Calu3 (cell line): Measurements from ENCODE around the gene GPR32. TPM values are rescaled to one million over a fixed set of nuclear protein-coding genes. Genes with fewer than 3 reads are reported as not detected.
"Not testable (repeated sequence)": the region's sequence is repeated elsewhere in the genome, so short reads cannot be mapped to it uniquely, and the experiment has no call there.

Experiments
- BruUV-seq: library from RNA; stranded (reverse); fragments of 400-500 nt; replicated peaks from 2 replicates; lab custom pipeline; 2021; lab: Mats Ljungman, UMichigan
- CTCF ChIA-PET: fragments of 300-600 bp; sonication (Branson Sonifier 250); formaldehyde crosslinking; loops from one replicate; lab custom pipeline; 2022; ENCODE audit warnings: antibody characterized with exemption; lab: Charles Lee
- DNase-seq: peaks from one replicate; pipeline ENCODE4 v3.0.0; 2022
- H3K27ac Mint-ChIP-seq: one replicate; pipeline ENCODE4 v1.8.0; 2022; ENCODE audit warnings: mixed read lengths; ENCODE audit not compliant: unreplicated experiment
- H3K27me3 Mint-ChIP-seq: one replicate; pipeline ENCODE4 v1.8.0; 2022; ENCODE audit warnings: mixed read lengths; ENCODE audit not compliant: unreplicated experiment
- H3K36me3 Mint-ChIP-seq: one replicate; pipeline ENCODE4 v1.8.0; 2022; ENCODE audit warnings: mild to moderate bottlenecking, moderate library complexity, mixed read lengths; ENCODE audit not compliant: insufficient read depth, unreplicated experiment
- H3K4me1 Mint-ChIP-seq: one replicate; pipeline ENCODE4 v1.8.0; 2022; ENCODE audit warnings: mild to moderate bottlenecking, low read depth, mixed read lengths; ENCODE audit not compliant: unreplicated experiment
- H3K4me3 Mint-ChIP-seq: one replicate; pipeline ENCODE4 v1.8.0; 2022; ENCODE audit warnings: mild to moderate bottlenecking, low read depth, moderate library complexity, mixed read lengths; ENCODE audit not compliant: unreplicated experiment
- H3K9me3 Mint-ChIP-seq: one replicate; pipeline ENCODE4 v1.8.0; 2022; ENCODE audit warnings: low read depth, mixed read lengths; ENCODE audit not compliant: unreplicated experiment
- intact Hi-C: fragments of 100-400 bp; cut with micrococcal nuclease; formaldehyde crosslinking; loops from one replicate; pipeline ENCODE4 v1.10.0; 2022; ENCODE audit not compliant: unreplicated experiment
- total RNA-seq: library from RNA; stranded (reverse); gene quantifications from 2 replicates; pipeline ENCODE4 v1.2.3, GENCODE V29; 2022
- TF ChIP-seq, protein P1 (sequence below): fragments of 200-600 bp; IDR thresholded peaks from one replicate; pipeline ENCODE4 v1.8.0; 2022; ENCODE audit warnings: antibody characterized with exemption; ENCODE audit not compliant: unreplicated experiment

Gene GPR32
- total RNA-seq, 1 experiment from 2014 or later: not detected

DNA sequence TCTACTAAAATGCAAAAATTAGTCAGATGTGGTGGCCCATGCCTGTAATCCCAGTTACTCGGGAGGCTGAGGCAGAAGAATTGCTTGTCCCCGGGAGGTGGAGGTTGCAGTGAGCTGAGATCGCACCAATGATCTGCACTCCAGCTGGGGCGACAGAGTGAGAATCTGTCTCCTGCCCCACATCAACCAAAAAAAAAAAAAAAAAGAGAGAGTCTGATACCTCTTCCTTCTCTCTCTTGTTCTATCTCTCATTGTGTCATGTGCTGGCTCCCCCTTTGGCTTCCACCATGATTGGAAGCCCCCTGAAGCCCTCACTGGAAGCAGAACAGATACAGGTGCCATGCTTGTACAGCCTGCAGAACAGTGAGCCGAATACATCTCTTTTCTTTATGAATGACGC, 26.7 kb upstream of the GPR32 start:
- Mint-ChIP-seq H3K4me1 (no peaks in the 10 kb centered on the region), H3K27me3 (peaks cover 78% of the 10 kb centered on the region), H3K36me3 (no peaks in the 10 kb centered on the region), H3K27ac (no peak overlapping the region), H3K9me3 (no peaks in the 10 kb centered on the region), H3K4me3 (no peak overlapping the region)
- no TSS peak for BruUV-seq
- DNase-seq: no peak
- TF ChIP-seq, protein P1, sequence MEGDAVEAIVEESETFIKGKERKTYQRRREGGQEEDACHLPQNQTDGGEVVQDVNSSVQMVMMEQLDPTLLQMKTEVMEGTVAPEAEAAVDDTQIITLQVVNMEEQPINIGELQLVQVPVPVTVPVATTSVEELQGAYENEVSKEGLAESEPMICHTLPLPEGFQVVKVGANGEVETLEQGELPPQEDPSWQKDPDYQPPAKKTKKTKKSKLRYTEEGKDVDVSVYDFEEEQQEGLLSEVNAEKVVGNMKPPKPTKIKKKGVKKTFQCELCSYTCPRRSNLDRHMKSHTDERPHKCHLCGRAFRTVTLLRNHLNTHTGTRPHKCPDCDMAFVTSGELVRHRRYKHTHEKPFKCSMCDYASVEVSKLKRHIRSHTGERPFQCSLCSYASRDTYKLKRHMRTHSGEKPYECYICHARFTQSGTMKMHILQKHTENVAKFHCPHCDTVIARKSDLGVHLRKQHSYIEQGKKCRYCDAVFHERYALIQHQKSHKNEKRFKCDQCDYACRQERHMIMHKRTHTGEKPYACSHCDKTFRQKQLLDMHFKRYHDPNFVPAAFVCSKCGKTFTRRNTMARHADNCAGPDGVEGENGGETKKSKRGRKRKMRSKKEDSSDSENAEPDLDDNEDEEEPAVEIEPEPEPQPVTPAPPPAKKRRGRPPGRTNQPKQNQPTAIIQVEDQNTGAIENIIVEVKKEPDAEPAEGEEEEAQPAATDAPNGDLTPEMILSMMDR: no peak
- CTCF ChIA-PET: interaction anchor here (0.7 kb wide), 1 partner anchor 18 kb away, joined by 5 read pairs; no protein-coding TSS in a partner anchor
- intact Hi-C loops: no loop called here

DNA sequence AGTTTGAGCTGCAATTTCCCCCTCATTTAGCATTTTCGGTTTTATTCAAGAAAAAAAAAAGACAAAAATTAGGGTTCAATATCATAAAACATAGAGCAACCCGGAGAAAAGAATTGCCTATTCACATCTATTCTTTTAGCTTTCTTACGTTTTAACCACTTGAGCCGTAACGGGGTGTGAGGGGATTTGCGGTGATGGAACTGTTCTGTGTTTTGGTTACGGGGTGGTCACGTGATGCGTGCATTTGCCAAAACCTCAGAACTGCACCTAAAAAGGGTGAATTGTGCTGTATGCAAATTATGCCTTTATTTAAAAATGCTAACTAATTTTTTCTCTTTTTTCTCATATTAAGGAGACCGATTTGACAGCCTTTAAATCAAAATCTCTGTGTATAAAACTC, 25.0 kb upstream of the GPR32 start:
- H3K27me3 Mint-ChIP-seq: peaks cover 69% of the 10 kb centered on the region
- no peak overlapping the region for H3K4me3 Mint-ChIP-seq
- no TSS peak for BruUV-seq
- no peak for DNase-seq
- no peak overlapping the region for H3K27ac Mint-ChIP-seq
- no peaks in the 10 kb centered on the region for H3K4me1 Mint-ChIP-seq
- no peaks in the 10 kb centered on the region for H3K9me3 Mint-ChIP-seq
- CTCF ChIA-PET: no interaction called here
- no peaks in the 10 kb centered on the region for H3K36me3 Mint-ChIP-seq
- TF ChIP-seq, protein P1: no peak
- intact Hi-C loops: no loop called here

DNA sequence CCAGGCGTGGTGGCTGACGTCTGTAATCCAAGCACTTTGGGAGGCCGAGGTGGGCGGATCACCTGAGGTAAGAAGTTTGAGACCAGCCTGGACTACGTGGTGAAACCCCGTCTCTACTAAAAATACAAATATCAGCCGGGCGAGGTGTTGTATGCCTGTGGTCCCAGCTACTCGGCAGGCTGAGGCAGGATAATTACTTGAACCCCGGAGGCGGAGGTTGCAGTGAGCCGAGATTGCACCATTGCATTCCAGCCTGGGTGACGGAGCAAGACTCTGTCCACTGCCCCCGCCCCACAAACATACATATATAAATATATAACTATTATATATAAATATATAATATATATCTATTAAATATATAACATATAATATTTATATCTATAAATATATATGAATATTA, 23.1 kb upstream of the GPR32 start:
- CTCF ChIA-PET: interaction anchor here (0.6 kb wide), 1 partner anchor 236 kb away, joined by 3 read pairs; no protein-coding TSS in a partner anchor
- H3K27ac Mint-ChIP-seq: not testable (repeated sequence)

DNA sequence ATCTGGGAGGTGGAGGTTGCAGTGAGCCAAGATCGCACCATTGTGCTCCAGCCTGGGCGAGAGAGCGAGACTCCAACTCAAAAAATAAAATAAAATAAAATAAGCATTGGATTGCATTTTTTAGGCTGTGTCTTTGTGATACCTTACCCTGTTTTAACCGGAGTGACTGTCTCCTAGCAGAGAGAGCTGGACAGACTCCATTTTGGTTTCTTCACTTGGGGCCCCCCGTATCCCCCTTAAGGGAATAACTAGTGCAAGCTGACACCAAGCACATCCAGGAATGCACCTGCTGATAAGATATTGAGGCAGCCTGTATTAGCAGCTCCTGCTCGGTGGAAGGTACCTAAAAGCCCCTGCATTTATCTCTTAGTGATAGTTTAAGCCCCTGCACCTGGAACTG, 20.8 kb upstream of the GPR32 start:
- CTCF ChIA-PET: no interaction called here

More for the DNA sequence above, 23.1 kb upstream of the GPR32 start:
- BruUV-seq, DNase-seq, H3K4me1 Mint-ChIP-seq, H3K9me3 Mint-ChIP-seq, H3K4me3 Mint-ChIP-seq, H3K36me3 Mint-ChIP-seq, intact Hi-C loops: not testable (repeated sequence)
- peaks cover 66% of the 10 kb centered on the region for H3K27me3 Mint-ChIP-seq

DNA sequence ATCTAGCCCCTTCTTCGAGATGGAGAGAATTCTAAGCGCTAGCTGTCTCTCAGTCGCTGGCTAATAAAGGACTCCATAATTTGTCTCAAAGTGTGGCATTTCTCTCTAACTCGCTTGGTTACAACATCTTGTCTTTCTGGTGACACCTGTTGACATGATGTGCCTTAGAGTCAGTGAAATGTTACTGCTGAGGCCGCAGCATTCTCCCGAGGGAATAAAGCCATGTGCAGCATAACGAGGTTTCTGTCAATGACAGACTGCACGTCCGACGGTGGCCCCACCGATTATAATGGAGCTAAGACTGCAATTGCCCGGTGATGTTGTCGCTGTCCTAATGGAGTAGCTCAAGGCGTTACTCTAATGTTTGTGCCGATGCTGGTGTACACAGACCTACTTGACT, 20.3 kb upstream of the GPR32 start:
- H3K4me3 Mint-ChIP-seq: no peak overlapping the region

More for the DNA sequence above, 20.8 kb upstream of the GPR32 start:
- no peaks in the 10 kb centered on the region for H3K9me3 Mint-ChIP-seq
- no peak for DNase-seq
- no peak overlapping the region for H3K4me3 Mint-ChIP-seq
- intact Hi-C loops: no loop called here
- no TSS peak for BruUV-seq
- no peak overlapping the region for H3K27ac Mint-ChIP-seq
- H3K36me3 Mint-ChIP-seq: no peaks in the 10 kb centered on the region
- H3K27me3 Mint-ChIP-seq: peaks cover 72% of the 10 kb centered on the region
- H3K4me1 Mint-ChIP-seq: no peaks in the 10 kb centered on the region
- TF ChIP-seq, protein P1: no peak

More for the DNA sequence above, 20.3 kb upstream of the GPR32 start:
- TF ChIP-seq, protein P1: no peak
- H3K4me1 Mint-ChIP-seq: no peaks in the 10 kb centered on the region
- no peak for DNase-seq
- BruUV-seq: no TSS peak
- no peak overlapping the region for H3K27ac Mint-ChIP-seq
- intact Hi-C loops: no loop called here
- no peaks in the 10 kb centered on the region for H3K36me3 Mint-ChIP-seq
- no peaks in the 10 kb centered on the region for H3K9me3 Mint-ChIP-seq
- H3K27me3 Mint-ChIP-seq: peaks cover 72% of the 10 kb centered on the region
- CTCF ChIA-PET: no interaction called here
